Renal cortical epithelial cell (primary cell): ENCODE measurements around the gene C1QL4. TPM values are rescaled to one million over a fixed set of nuclear protein-coding genes. Genes with fewer than 3 reads are reported as not detected.
"Not testable (repeated sequence)": the region's sequence is repeated elsewhere in the genome, so short reads cannot be mapped to it uniquely, and the experiment has no call there.

Experiments
- DNase-seq: peaks from one replicate; pipeline ENCODE4 v3.0.0-alpha.2; 2011; ENCODE audit warnings: low read depth
- total RNA-seq: library from RNA; depleted of rRNA; stranded (reverse); fragments of >200 nt; gene quantifications from 2 replicates; pipeline ENCODE4 v1.2.3, GENCODE V29; 2014

Gene C1QL4
- total RNA-seq, 1 donor from 2014 or later: 0.99 TPM

GRCh38 chr12:49301760-49302159 is 35.2 kb downstream of the C1QL4 start:
- DNase-seq: no peak

- DNase-seq: no peak
These were observed 38.8 kb downstream of the C1QL4 start for GRCh38 chr12:49298160-49298559.

- no peak for DNase-seq
These were observed 39.3 kb downstream of the C1QL4 start for GRCh38 chr12:49297695-49298060.

GRCh38 chr12:49296836-49297694 is 39.9 kb downstream of the C1QL4 start:
- DNase-seq: no peak

GRCh38 chr12:49296034-49296835 is 40.8 kb downstream of the C1QL4 start:
- DNase-seq: no peak

GRCh38 chr12:49295082-49295936 is 41.7 kb downstream of the C1QL4 start, which contains the start of gene PRPH:
Gene PRPH, plus strand, starts transcription at chr12:49295147. Its CDS starts 54 bp downstream, at chr12:49295201.
- DNase-seq: no peak

GRCh38 chr12:49294804-49295081 is 42.2 kb downstream of the C1QL4 start:
- DNase-seq: no peak

- no peak for DNase-seq
These were observed 42.7 kb downstream of the C1QL4 start for GRCh38 chr12:49294086-49294803.

- no peak for DNase-seq
These were observed 43.7 kb downstream of the C1QL4 start for GRCh38 chr12:49293056-49293956.

- no peak for DNase-seq
These were observed 44.3 kb downstream of the C1QL4 start for GRCh38 chr12:49292729-49293055.

GRCh38 chr12:49288922-49289555 is 47.9 kb downstream of the C1QL4 start:
- no peak for DNase-seq

- DNase-seq: peak; percentile 40
These were observed 48.6 kb downstream of the C1QL4 start for GRCh38 chr12:49288412-49288853.

- no peak for DNase-seq
These were observed 49.1 kb downstream of the C1QL4 start for GRCh38 chr12:49287876-49288275.

- no peak for DNase-seq
These were observed 52.3 kb downstream of the C1QL4 start for GRCh38 chr12:49284672-49285071.

GRCh38 chr12:49283541-49284429 is 53.2 kb downstream of the C1QL4 start:
- DNase-seq: no peak

GRCh38 chr12:49282740-49283375 is 54.1 kb downstream of the C1QL4 start:
- DNase-seq: not testable (repeated sequence)
